Activated CD4-positive, CD25-positive, alpha-beta regulatory T cell treated with anti-CD3 and anti-CD28 coated beads, Interleukin-2, amount 50 U/mL, for 16 hours (primary cell): ENCODE measurements around the gene MAP4K2.
A peak's percentile ranks its signal among the peaks of the same experiment; 100 is the strongest.
"Not testable (repeated sequence)": the region's sequence is repeated elsewhere in the genome, so short reads cannot be mapped to it uniquely, and the experiment has no call there.

ENCODE experiments used
- DNase-seq: peaks from one replicate; pipeline ENCODE4 v3.0.0-alpha.2; 2020; ENCODE audit warnings: low read depth, low spot score

MAP4K2 gene

DNA sequence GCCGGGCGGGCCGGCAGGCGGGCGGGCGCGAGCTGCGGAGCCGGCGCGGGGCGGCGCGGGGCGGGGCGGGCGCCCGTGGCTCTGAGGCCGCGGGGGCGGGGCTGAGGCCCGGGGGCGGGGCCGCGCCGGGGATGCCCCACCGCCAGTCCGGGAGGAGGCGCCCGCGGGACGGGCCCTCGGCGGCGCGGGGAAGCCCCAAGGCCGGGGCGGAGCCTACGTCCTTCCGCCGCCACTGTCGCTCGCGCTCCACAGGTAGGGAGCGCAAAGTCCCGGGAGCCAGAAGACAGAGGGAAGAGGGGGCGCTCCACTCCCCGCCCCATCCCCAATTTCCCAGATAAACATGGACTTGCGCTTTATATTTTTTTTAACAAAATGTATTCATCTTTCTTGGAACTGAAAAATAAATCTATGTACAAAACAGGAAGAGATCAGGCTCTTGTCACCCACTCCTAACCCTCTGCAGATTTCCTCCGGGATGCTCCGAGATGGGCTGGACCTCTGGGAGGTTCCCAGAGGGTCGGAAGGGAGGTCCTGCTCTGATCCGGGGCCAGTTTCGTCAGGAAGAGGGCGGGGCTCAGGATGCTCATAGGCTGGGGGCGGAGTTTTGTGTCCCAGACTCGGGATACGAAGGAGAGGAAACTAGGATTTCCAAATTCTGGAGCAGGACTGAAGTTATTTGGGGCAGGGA is at the start of gene MAP4K2:
Gene MAP4K2, minus strand, starts transcription at position 57 of the 688 bp plus-strand sequence. CDS start 65 bp downstream, outside the sequence.
- DNase-seq = peak; percentile 67

DNA sequence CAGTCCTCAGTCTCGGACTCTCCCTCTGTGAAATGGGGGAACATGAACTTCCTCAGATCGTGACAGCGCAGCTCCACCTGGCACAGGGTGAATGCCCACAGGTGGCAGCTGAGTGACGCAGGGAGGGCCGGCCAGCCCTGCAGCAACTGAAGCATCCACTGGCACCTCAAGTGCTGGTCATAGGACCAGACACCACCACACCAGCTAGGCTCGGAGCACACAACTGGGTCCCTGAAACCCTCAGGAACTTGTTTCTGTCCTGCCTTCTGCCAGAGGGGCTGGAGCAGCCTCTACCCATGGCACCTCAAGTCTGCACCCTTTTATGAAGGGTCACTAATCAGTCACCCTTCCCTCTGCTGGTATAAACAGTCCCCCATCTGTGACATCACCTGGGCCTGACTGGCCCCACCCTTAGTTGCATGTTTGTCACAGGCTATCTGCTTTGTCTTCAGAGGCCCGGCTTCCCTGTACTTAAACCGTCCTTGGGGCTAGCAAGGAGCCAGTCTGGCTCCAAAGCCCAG is 48.9 kb upstream of the MAP4K2 start:
- DNase-seq = no peak

- DNase-seq = no peak
Observed at GRCh38 chr11:64850979-64851567, 48.1 kb upstream of the MAP4K2 start.

DNA sequence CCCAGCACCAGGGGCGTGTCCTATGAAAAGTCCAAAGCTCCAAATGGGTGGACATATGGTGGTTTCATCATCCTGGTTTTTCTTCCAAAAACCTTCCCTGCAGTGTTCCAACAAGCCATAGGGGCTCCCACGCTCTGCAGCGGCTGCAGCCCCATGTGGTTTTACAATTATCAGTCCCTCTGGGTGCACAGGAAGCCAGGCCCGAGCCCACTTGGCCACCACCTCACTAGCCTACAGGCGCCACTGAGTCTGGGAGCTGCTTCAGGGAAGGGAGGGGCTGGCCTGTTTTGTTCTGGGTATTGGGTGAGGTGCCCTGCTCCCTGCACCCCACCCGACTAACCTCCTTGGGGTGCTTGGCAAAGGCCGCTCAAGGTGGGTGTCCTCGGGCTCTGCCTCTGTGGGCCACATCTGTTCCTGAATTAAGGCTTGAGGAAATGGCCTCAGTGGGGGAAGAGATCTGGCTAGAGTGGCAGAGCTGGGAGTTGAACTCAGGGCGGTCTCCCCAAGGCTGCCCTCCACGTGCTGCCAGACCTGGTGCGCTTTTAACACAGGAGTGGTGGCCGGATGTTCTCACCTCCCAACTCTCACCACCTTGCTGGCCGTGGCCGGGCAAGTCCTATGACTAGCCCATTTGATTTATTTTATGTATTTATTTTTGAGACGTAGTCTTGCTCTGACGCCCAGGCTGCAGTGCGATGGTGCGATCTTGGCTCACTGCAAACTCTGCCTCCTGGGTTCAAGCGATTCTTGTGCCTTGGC is 46.8 kb upstream of the MAP4K2 start:
- DNase-seq = no peak

DNA sequence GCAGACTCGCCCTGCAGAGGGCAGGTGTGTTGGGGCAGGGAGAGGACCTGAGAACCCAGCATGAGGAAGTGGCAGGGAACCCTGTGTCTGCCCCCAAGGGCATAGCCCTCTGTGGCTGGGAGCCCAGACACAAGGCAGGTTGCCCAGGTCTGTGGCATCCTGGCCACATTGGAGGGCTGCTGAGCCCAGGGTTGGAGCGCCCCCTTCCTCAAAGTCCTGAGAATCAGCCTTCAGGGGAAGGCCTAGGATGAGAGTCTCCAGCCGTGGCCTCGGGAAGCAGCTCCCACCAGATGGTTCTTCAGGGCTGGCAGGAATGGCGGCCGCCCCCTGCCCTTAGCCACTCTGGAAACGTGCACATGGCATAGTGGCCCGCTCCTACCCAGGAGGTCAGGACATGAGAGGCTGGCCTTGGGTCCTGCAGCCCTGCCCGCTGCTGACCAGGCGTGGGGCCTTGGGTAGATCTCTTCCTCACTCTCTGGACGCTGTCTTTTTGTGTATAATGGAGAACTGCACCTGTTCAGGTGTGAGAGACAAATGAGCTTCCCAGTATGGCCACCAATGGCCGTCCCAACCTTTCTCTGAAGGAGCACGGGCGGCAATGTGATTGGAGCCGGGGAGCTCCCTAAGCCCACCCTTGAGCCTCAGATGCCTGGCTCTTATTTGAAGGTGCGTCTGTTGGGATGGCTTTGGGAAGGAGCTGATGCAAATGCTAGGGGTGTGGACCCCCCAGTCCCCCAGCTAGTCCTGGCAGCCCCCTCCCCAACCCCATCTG is 46.0 kb upstream of the MAP4K2 start:
- no peak for DNase-seq

GRCh38 chr11:64848214-64848825 is 45.3 kb upstream of the MAP4K2 start:
- no peak for DNase-seq

GRCh38 chr11:64846998-64847666 is 44.1 kb upstream of the MAP4K2 start:
- DNase-seq = peak; percentile 85

DNA sequence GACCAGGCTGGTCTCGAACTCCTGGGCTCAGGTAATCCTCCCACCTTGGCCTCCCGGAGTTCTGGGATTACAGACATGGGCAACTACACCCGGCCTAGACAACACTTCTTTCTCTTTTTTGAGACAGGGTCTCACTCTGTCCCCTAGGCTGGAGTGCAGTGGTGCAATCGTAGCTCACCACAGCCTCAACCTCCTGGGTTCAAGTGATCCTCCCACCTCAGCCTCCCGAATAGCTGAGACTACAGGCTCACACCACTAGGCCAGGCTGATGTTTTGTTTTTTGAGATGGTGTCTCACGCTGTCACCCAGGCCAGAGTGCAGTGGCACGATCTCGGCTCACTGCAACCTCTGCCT is 42.7 kb upstream of the MAP4K2 start:
- DNase-seq = not testable (repeated sequence)

- no peak for DNase-seq
Observed at GRCh38 chr11:64845129-64845775, 42.2 kb upstream of the MAP4K2 start.

DNA sequence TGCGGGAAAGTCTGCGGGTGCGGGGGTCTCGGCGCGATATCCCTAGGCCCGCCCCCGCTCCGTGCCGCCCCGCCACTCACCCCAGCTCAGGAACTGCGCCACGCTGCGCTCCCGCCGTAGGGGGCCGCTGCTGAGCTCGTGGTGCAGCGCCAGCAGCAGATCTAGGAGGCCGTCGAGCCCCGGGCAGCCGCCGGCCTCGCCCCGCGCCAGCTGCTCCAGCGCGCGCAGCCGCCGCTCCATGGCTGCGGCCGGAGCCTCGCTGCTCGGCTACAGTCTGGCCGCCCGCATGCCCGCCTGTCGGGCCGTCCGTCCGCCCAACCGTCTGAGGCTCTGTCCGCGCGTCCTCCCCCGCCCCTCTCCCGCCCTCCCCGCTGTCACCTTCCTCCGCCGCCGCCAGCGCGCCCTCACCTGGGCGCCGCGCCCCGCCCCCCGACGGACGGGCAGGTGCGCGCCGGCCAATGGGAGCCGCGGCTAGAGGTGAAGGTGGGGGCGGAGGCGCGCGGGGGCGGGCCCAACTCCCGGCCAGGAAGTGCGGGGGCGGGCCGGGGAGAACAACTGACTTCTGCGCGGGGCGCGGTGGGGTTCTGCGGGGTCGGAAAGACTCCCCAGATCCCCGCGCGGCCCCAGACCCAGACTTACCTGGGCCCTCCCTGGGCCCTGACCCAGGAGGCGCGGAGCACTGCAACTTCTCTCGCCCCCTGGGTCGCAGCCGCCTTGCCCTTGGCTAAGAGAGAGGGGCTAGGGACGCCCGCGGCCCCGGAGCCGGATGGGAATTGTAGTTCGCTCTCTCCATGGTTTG is 41.5 kb upstream of the MAP4K2 start, which contains the start of gene CDC42BPG:
Gene CDC42BPG, minus strand, starts transcription at position 324 of the 799 bp plus-strand sequence. Its CDS starts 84 bp downstream, at position 240.
- DNase-seq = peak; percentile 34

GRCh38 chr11:64843686-64844329 is 40.8 kb upstream of the MAP4K2 start:
- DNase-seq = no peak

GRCh38 chr11:64842851-64843685 is 40.1 kb upstream of the MAP4K2 start:
- DNase-seq = no peak

DNA sequence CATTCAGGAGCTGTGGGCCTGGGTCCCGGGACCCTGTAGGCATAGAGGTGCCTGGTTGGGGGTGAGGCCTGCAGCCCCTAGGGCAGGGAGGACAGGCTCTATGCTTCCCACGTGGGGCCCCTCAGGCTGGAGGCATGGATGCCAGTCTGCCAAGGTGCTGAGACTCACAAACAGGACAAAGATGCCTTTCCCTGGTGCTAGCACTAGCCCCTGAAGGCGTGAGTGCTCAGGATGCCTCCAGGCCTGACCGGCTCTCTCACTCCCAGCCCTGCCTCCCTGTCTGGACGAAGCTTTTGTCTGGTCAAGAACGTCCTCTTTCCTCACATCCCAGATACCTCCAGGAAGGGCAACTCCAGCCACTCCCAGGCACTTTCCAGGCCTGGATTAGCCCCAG is 39.3 kb upstream of the MAP4K2 start:
- DNase-seq = no peak

- no peak for DNase-seq
Observed at GRCh38 chr11:64841592-64842365, 38.8 kb upstream of the MAP4K2 start.

- no peak for DNase-seq
Observed at GRCh38 chr11:64839887-64840782, 37.1 kb upstream of the MAP4K2 start.

DNA sequence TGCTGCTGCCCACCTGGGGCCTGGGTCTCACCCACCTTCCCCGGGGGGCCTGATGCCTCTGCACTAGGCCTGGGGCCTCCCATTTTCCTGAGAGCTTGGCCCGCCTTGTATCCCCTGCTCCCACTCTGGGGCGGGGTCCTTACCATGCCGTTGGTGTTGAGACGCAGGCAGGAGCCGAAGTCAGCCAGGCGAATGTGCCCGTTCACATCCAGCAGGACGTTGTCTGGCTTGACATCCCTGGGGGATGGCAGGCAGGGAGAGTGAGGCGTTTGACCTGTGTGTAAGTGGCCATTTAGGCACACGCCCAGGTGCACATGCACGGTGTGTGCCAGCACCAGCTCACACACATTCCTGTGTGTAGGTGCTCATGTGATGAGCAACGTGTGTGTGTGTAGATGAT is 36.3 kb upstream of the MAP4K2 start:
- DNase-seq = no peak
